ENCODE measurements around the gene SLC16A10.

Gene SLC16A10

DNA sequence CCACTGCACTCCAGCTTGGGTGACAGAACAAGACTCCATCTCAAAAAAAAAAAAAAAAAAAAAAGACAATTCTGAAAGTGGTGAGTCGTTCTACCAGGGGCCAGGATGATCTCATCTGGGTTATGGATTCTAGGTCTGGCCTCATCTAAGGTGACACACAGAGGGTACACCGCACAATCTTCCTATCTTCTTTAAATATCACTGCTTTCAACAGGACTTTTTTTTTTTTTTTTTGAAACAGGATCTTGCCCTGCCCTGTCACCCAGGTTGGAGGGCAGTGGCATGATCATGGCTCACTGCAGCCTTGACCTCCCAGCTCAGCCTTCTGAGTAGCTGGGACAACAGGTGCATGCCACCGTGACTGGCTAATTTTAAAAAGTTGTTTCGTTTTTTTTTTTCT, 67.7 kb downstream of the SLC16A10 start:
- H3K4me3 ChIP-seq (ENCODE audit: low read depth, low read length): no peak overlapping the region
- in situ Hi-C loops (cut with HindIII; ENCODE audit: low pct_ligation_motif_present, low sequenced_read_pairs): no loop called here
- H3K36me3 ChIP-seq (replicated peaks): no peaks in the 10 kb centered on the region
- H3K27ac ChIP-seq: no peak overlapping the region
- H3K27me3 ChIP-seq (replicated peaks): peaks cover 3% of the 10 kb centered on the region
- no peak for DNase-seq
- TF ChIP-seq, protein P1, sequence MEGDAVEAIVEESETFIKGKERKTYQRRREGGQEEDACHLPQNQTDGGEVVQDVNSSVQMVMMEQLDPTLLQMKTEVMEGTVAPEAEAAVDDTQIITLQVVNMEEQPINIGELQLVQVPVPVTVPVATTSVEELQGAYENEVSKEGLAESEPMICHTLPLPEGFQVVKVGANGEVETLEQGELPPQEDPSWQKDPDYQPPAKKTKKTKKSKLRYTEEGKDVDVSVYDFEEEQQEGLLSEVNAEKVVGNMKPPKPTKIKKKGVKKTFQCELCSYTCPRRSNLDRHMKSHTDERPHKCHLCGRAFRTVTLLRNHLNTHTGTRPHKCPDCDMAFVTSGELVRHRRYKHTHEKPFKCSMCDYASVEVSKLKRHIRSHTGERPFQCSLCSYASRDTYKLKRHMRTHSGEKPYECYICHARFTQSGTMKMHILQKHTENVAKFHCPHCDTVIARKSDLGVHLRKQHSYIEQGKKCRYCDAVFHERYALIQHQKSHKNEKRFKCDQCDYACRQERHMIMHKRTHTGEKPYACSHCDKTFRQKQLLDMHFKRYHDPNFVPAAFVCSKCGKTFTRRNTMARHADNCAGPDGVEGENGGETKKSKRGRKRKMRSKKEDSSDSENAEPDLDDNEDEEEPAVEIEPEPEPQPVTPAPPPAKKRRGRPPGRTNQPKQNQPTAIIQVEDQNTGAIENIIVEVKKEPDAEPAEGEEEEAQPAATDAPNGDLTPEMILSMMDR (IDR thresholded peaks at IDR 0.05; ENCODE audit: low read depth, low read length, missing control alignments): no peak

DNA sequence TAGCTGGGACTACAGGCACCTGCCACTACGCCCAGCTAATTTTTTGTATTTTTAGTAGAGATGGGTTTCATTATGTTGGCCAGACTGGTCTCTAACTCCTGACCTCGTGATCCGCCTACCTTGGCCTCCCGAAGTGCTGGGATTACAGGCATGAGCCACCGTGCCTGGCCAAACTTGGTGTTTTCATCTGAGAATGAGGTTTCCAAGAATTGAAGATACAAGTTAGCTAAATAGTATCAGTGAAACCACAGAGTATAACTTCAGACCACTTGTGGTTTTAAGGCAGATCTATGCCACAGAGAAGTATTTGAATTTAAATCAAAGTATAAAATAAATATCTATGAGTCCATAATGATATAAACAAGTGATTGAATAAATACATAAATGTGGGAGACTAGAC, 70.1 kb downstream of the SLC16A10 start:
- DNase-seq: no peak

DNA sequence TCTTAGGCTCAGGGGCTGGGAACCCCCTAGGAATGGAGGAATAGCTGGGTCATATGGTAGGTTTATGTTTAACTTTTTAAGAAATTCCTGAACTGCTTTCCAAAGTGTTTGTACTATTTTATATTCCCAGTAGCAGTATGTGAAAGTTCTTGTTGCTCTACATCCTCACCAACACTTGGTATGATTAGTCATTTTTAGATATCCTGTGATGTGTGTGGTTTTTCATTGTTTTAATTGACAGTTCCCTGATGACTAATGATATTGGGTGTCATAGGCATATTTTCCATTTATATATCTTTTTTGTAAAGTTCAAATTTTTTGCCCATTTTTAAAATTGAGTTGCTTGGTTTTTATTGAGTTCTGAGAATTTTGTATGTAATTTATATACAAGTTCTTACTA, 72.3 kb downstream of the SLC16A10 start:
- in situ Hi-C loops (cut with HindIII; ENCODE audit: low pct_ligation_motif_present, low sequenced_read_pairs): no loop called here
- TF ChIP-seq, protein P1 (IDR thresholded peaks at IDR 0.05; ENCODE audit: low read depth, low read length, missing control alignments): no peak
- Histone ChIP-seq H3K27ac (no peak overlapping the region), H3K4me3 (ENCODE audit: low read depth, low read length) (no peak overlapping the region), H3K27me3 (replicated peaks) (no peaks in the 10 kb centered on the region), H3K36me3 (replicated peaks) (no peaks in the 10 kb centered on the region)
- DNase-seq: no peak

More for the DNA sequence above, 70.1 kb downstream of the SLC16A10 start:
- Histone ChIP-seq H3K27ac (no peak overlapping the region), H3K27me3 (replicated peaks) (no peaks in the 10 kb centered on the region), H3K36me3 (replicated peaks) (no peaks in the 10 kb centered on the region), H3K4me3 (ENCODE audit: low read depth, low read length) (no peak overlapping the region)
- in situ Hi-C loops (cut with HindIII; ENCODE audit: low pct_ligation_motif_present, low sequenced_read_pairs): no loop called here
- TF ChIP-seq, protein P1 (IDR thresholded peaks at IDR 0.05; ENCODE audit: low read depth, low read length, missing control alignments): no peak

DNA sequence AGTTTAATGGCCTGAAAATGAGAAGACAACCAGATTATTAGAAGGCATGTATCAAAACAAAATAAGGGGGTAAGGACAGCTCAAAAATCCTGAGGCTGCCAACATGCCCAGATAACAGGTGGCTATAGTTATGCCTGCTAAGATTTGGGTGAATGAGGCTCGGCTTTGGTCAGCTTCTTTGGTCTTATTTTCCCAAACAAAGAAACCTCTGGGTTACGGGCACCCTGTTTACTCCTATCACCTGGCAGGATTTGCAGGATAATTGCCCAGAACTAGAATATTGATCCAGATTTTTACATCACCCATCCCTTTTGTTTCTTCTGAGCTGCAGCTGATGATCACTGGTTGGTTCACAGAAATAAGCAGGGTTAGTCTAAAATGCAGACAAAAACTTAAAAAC, 74.3 kb downstream of the SLC16A10 start:
- DNase-seq: no peak
- in situ Hi-C loops (cut with HindIII; ENCODE audit: low pct_ligation_motif_present, low sequenced_read_pairs): no loop called here
- no peaks in the 10 kb centered on the region for H3K27me3 ChIP-seq (replicated peaks)
- H3K27ac ChIP-seq: no peak overlapping the region
- no peaks in the 10 kb centered on the region for H3K36me3 ChIP-seq (replicated peaks)
- TF ChIP-seq, protein P1 (IDR thresholded peaks at IDR 0.05; ENCODE audit: low read depth, low read length, missing control alignments): no peak
- no peak overlapping the region for H3K4me3 ChIP-seq (ENCODE audit: low read depth, low read length)

DNA sequence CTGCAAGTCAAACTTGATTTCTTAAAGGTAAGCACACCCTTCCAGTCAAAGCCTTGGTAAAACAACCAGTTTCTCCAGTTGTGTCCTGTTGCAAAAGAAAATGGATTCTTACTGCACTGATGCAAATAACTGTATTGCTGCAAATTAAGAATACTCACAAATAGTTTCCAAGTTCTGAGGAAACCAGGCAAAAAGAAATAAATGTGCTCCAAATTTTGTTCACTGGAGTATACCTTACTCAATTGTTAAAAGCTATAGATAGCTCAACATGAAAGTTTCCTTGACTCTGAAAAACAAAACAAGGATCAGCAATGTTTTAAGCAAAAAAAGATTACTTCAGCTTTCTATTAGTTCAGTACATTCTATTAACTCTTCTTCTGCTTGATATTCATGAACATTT, 75.2 kb downstream of the SLC16A10 start:
- TF ChIP-seq, protein P1 (IDR thresholded peaks at IDR 0.05; ENCODE audit: low read depth, low read length, missing control alignments): no peak
- in situ Hi-C loops (cut with HindIII; ENCODE audit: low pct_ligation_motif_present, low sequenced_read_pairs): no loop called here
- H3K4me3 ChIP-seq (ENCODE audit: low read depth, low read length): no peak overlapping the region
- H3K27me3 ChIP-seq (replicated peaks): no peaks in the 10 kb centered on the region
- no peak overlapping the region for H3K27ac ChIP-seq
- no peaks in the 10 kb centered on the region for H3K36me3 ChIP-seq (replicated peaks)
- DNase-seq: no peak

DNA sequence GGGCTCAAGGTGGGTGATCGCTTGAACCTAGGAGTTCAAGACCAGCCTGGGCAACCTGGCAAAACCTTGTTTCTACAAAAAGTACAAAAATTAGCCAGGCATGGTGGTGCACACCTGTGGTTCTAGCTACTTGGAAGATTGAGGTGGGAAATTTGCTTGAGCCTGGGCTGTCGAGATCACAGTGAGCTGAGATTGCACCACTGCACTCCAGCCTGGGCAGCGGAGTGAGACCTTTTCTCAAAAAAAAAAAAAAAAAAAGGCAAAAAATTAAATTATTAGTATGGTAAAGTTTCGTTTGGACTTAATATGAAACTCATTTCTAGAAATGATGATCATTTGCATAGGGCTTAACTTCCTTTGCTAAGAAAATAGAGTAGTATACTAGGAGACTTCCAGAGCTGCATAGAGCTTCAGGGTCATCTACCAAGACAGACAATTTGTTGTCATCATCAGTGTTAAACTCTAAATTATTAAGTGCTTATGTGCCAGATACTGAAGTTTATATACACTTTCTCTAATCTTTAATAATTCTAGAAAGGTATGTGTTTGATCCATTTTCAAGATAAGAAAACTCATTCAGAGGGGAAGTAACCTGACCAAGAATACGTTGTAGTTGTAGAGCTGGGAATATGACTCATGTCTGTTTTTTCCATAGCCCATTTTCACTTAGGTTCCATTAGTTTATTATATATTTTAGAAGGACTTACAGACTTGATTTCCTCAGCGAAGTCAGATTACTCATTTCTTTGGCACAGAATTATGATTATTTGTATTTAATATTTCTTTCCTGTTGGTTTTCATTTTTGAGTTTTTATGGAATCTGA, 84.5 kb downstream of the SLC16A10 start:
- no peaks in the 10 kb centered on the region for H3K27me3 ChIP-seq (replicated peaks)
- H3K36me3 ChIP-seq (replicated peaks): no peaks in the 10 kb centered on the region
- no peak overlapping the region for H3K4me3 ChIP-seq (ENCODE audit: low read depth, low read length)
- in situ Hi-C loops (cut with HindIII; ENCODE audit: low pct_ligation_motif_present, low sequenced_read_pairs): no loop called here
- no peak for DNase-seq
- no peak overlapping the region for H3K27ac ChIP-seq
- TF ChIP-seq, protein P1 (IDR thresholded peaks at IDR 0.05; ENCODE audit: low read depth, low read length, missing control alignments): no peak

Data from brain microvascular endothelial cell (primary cell).